Activated CD8-positive, alpha-beta memory T cell treated with anti-CD3 and anti-CD28 coated beads for 36 hours (primary cell): ENCODE results near the gene TASOR2. TPM values are rescaled to one million over a fixed set of nuclear protein-coding genes. Genes with fewer than 3 reads are reported as not detected.

ENCODE experiments used
- CTCF ChIA-PET: fragments of 350-600 bp; sonication (Branson Sonifier 250); formaldehyde crosslinking; loops from one replicate; lab custom pipeline; 2021; ENCODE audit warnings: antibody characterized with exemption; lab: Charles Lee
- POLR2A ChIA-PET: fragments of 350-600 bp; sonication (Branson Sonifier 250); formaldehyde crosslinking; loops from one replicate; lab custom pipeline; 2021; ENCODE audit warnings: antibody characterized with exemption; lab: Charles Lee
- total RNA-seq, 2 experiments: library from RNA; stranded (reverse); gene quantifications; one replicate each; pipeline ENCODE4 v1.2.3, GENCODE V29; 2021

The TASOR2 gene
- total RNA-seq, 2 experiments from 2014 or later: 70.9 to 75.6 TPM

- POLR2A ChIA-PET: no interaction called here
These were observed 30.4 kb upstream of the TASOR2 start for GRCh38 chr10:5654218-5654755.

GRCh38 chr10:5655121-5655520, 29.5 kb upstream of the TASOR2 start:
- CTCF ChIA-PET: no interaction called here
- POLR2A ChIA-PET: no interaction called here

More at GRCh38 chr10:5654218-5654755, 30.4 kb upstream of the TASOR2 start:
- CTCF ChIA-PET: no interaction called here

GRCh38 chr10:5656737-5657579, 27.7 kb upstream of the TASOR2 start:
- POLR2A ChIA-PET: no interaction called here
- CTCF ChIA-PET: no interaction called here

GRCh38 chr10:5658871-5659618, 25.6 kb upstream of the TASOR2 start:
- ChIA-PET POLR2A (no interaction called here), CTCF (no interaction called here)

- POLR2A ChIA-PET: interaction anchor here (0.5 kb wide), 1 partner anchor 160 kb away, joined by 3 read pairs; no protein-coding TSS in a partner anchor
- CTCF ChIA-PET: no interaction called here
These were observed 24.7 kb upstream of the TASOR2 start for GRCh38 chr10:5659702-5660528.

- ChIA-PET POLR2A (no interaction called here), CTCF (no interaction called here)
These were observed 23.6 kb upstream of the TASOR2 start for GRCh38 chr10:5661043-5661442.

GRCh38 chr10:5662708-5663579, 21.7 kb upstream of the TASOR2 start:
- ChIA-PET CTCF (interaction anchor here (1.7 kb wide), 1 partner anchor 33 kb away, joined by 4 read pairs; no protein-coding TSS in a partner anchor), POLR2A (no interaction called here)

GRCh38 chr10:5663692-5664427, 20.8 kb upstream of the TASOR2 start:
- POLR2A ChIA-PET: no interaction called here
- CTCF ChIA-PET: interaction anchor here (0.7 kb wide), 1 partner anchor 414 kb away, joined by 3 read pairs; no protein-coding TSS in a partner anchor

GRCh38 chr10:5665373-5666007, 19.1 kb upstream of the TASOR2 start:
- ChIA-PET POLR2A (interaction anchor here (0.6 to 1.2 kb wide), 2 partner anchors 28 to 139 kb away, joined by 3 read pairs; no protein-coding TSS in a partner anchor), CTCF (no interaction called here)

- ChIA-PET CTCF (no interaction called here), POLR2A (interaction anchor here (1.2 kb wide), 1 partner anchor 28 kb away, joined by 3 read pairs; no protein-coding TSS in a partner anchor)
These were observed 18.4 kb upstream of the TASOR2 start, which contains the start of gene ASB13 for GRCh38 chr10:5666008-5666840. Gene ASB13, minus strand, starts transcription at chr10:5666595. Its CDS starts 44 bp downstream, at chr10:5666551.

GRCh38 chr10:5666841-5667630, 17.6 kb upstream of the TASOR2 start:
- POLR2A ChIA-PET: no interaction called here
- CTCF ChIA-PET: no interaction called here

GRCh38 chr10:5668429-5668828, 16.2 kb upstream of the TASOR2 start:
- CTCF ChIA-PET: interaction anchor here (0.8 kb wide), 1 partner anchor 9 kb away, joined by 3 read pairs; no protein-coding TSS in a partner anchor
- POLR2A ChIA-PET: no interaction called here

GRCh38 chr10:5669604-5670003, 15.0 kb upstream of the TASOR2 start:
- POLR2A ChIA-PET: interaction anchor here (0.7 kb wide), 1 partner anchor 15 kb away, joined by 3 read pairs; no protein-coding TSS in a partner anchor

GRCh38 chr10:5670662-5671375, 13.8 kb upstream of the TASOR2 start:
- ChIA-PET POLR2A (no interaction called here), CTCF (interaction anchor here (1.2 kb wide), 1 partner anchor 36 kb away, joined by 3 read pairs; no protein-coding TSS in a partner anchor)

More at GRCh38 chr10:5669604-5670003, 15.0 kb upstream of the TASOR2 start:
- CTCF ChIA-PET: no interaction called here
